ENCODE measurements around the gene SLC24A2. TPM values are rescaled to one million over a fixed set of nuclear protein-coding genes. Genes with fewer than 3 reads are reported as not detected.

Gene SLC24A2
- total and polyA plus RNA-seq, 8 donors, result 0.05 to 2.6 (median 0.37) TPM; not detected in 5

GRCh38 chr9:19787672-19788071 lies 1.2 kb downstream of the SLC24A2 start:
- no peak for DNase-seq
- peak overlapping the region in 1 of 4 donors; percentile 37 for H3K4me3 ChIP-seq
- WGBS, 5 donors, result 15 to 19% (median 16%) methylated on average over 4 of the region's 4 CpGs
- peaks cover 0 to 4% (median 0%) of the 10 kb centered on the region in 4 donors for H3K9me3 ChIP-seq
- no peak overlapping the region for H3K27ac ChIP-seq
- H3K4me1 ChIP-seq, result peaks cover 0 to 16% (median 7%) of the 10 kb centered on the region in 4 donors
- intact Hi-C loops (cut with DNase I; ENCODE audit: low total_unique reads), result no loop called here
- no peak for TF ChIP-seq POLR2AphosphoS5 (IDR thresholded peaks at IDR 0.05)
- no peak for TF ChIP-seq POLR2A (IDR thresholded peaks at IDR 0.05)
- no peak for TF ChIP-seq CTCF (IDR thresholded peaks at IDR 0.05)
- no peak for TF ChIP-seq EP300 (IDR thresholded peaks at IDR 0.05)
- H3K27me3 ChIP-seq, result peaks cover 0 to 39% (median 13%) of the 10 kb centered on the region in 3 donors
- no peaks in the 10 kb centered on the region for H3K36me3 ChIP-seq

DNA sequence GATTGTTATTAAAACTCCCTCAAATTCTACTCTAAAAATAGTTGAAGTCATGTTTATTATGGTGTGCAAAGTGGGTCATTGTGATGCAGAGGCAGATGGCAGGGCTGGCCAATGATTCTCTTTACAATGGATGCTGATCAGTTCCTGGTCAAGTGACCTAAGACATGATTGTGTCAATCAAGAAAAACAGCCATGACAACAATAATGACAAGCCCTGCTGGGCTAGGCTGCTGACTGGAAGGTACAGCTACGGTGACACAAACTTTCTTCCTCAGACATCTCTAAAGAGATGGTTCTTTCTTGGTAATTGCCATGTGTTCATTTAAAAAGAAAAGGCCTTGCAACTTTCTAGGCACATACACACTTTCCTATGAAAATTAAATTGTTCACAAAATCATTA lies 3.6 kb downstream of the SLC24A2 start:
- H3K9me3 ChIP-seq, result peaks cover 0 to 3% (median 0%) of the 10 kb centered on the region in 4 donors
- no peak for TF ChIP-seq POLR2AphosphoS5 (IDR thresholded peaks at IDR 0.05)
- TF ChIP-seq CTCF (IDR thresholded peaks at IDR 0.05), result no peak
- no peak for TF ChIP-seq POLR2A (IDR thresholded peaks at IDR 0.05)
- TF ChIP-seq EP300 (IDR thresholded peaks at IDR 0.05), result no peak
- no peaks in the 10 kb centered on the region for H3K36me3 ChIP-seq
- intact Hi-C loops (cut with DNase I; ENCODE audit: low total_unique reads), result no loop called here
- 61 to 85% (median 74%) methylated on average over 1 of the region's 1 CpG for WGBS, 5 donors
- no peak overlapping the region for H3K4me3 ChIP-seq
- H3K4me1 ChIP-seq, result peaks cover 0 to 16% (median 7%) of the 10 kb centered on the region in 4 donors
- no peak for DNase-seq
- H3K27me3 ChIP-seq, result peaks cover 0 to 39% (median 13%) of the 10 kb centered on the region in 3 donors
- no peak overlapping the region for H3K27ac ChIP-seq

DNA sequence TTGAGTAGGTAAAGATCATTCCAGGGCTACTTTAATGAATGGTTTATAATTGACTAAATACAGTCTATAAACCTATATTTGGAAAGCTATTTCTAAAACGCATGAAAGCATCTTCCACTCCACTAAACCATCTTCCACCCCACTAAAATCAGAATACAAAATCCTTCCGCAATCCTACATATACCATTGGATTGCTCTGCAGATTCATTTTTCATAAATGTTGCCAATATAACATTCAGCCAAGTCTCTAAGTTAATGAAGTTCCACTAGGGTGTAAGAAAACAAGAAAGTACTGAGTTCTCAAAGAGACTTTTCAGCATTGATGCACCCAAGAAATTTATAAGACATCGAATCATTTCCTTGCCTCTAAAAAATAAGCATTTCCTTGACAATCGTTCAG lies 4.7 kb downstream of the SLC24A2 start:
- DNase-seq, result no peak
- H3K4me3 ChIP-seq, result no peak overlapping the region
- peaks cover 0 to 5% (median 1%) of the 10 kb centered on the region in 4 donors for H3K9me3 ChIP-seq
- TF ChIP-seq CTCF (IDR thresholded peaks at IDR 0.05) (no peak), POLR2A (IDR thresholded peaks at IDR 0.05) (no peak), EP300 (IDR thresholded peaks at IDR 0.05) (no peak)
- WGBS, 5 donors, result 84 to 89% (median 86%) methylated on average over 4 of the region's 4 CpGs
- H3K36me3 ChIP-seq, result no peaks in the 10 kb centered on the region
- H3K4me1 ChIP-seq, result peaks cover 0 to 14% (median 6%) of the 10 kb centered on the region in 4 donors
- H3K27me3 ChIP-seq, result peaks cover 0 to 29% (median 11%) of the 10 kb centered on the region in 3 donors
- intact Hi-C loops (cut with DNase I; ENCODE audit: low total_unique reads), result no loop called here
- H3K27ac ChIP-seq, result no peak overlapping the region

GRCh38 chr9:19783500-19783899 lies 5.3 kb downstream of the SLC24A2 start:
- no peak overlapping the region for H3K27ac ChIP-seq
- peaks cover 0 to 23% (median 5%) of the 10 kb centered on the region in 3 donors for H3K27me3 ChIP-seq
- no peak overlapping the region for H3K4me3 ChIP-seq
- H3K9me3 ChIP-seq, result peaks cover 0 to 5% (median 1%) of the 10 kb centered on the region in 4 donors
- intact Hi-C loops (cut with DNase I; ENCODE audit: low total_unique reads), result no loop called here
- H3K36me3 ChIP-seq, result no peaks in the 10 kb centered on the region
- DNase-seq, result no peak
- no peak for TF ChIP-seq POLR2AphosphoS5 (IDR thresholded peaks at IDR 0.05)
- TF ChIP-seq EP300 (IDR thresholded peaks at IDR 0.05), result no peak
- no peak for TF ChIP-seq CTCF (IDR thresholded peaks at IDR 0.05)
- no peak for TF ChIP-seq POLR2A (IDR thresholded peaks at IDR 0.05)
- peaks cover 0 to 7% (median 3%) of the 10 kb centered on the region in 4 donors for H3K4me1 ChIP-seq
- WGBS, 5 donors, result 46 to 56% (median 50%) methylated on average over 2 of the region's 2 CpGs

All from stomach (tissue), 9 donors.